NK-92 treated with Interleukin-12 subunit alpha and Interleukin-12 subunit beta, amount 100 ng/mL, for 24 hours (cell line): Measurements from ENCODE around the gene SNCB.

ENCODE experiments used
- DNase-seq: peaks from one replicate; lab custom pipeline; 2025; lab: John Stamatoyannopoulos, UW

The SNCB gene

GRCh38 chr5:176660860-176661641 is 30.7 kb upstream of the SNCB start:
- peak; percentile 36 for DNase-seq

GRCh38 chr5:176660530-176660859 is 30.2 kb upstream of the SNCB start:
- no peak for DNase-seq

GRCh38 chr5:176659860-176660461 is 29.6 kb upstream of the SNCB start:
- DNase-seq, result no peak

- no peak for DNase-seq
These were observed 29.1 kb upstream of the SNCB start for GRCh38 chr5:176659512-176659839.

- DNase-seq, result no peak
These were observed 28.6 kb upstream of the SNCB start for GRCh38 chr5:176658817-176659511.

- peak; percentile 33 for DNase-seq
These were observed 27.8 kb upstream of the SNCB start for GRCh38 chr5:176658007-176658599.

GRCh38 chr5:176656467-176656990 is 26.2 kb upstream of the SNCB start:
- no peak for DNase-seq

- DNase-seq, result no peak
These were observed 24.5 kb upstream of the SNCB start for GRCh38 chr5:176654856-176655255.

GRCh38 chr5:176653401-176654385 is 23.4 kb upstream of the SNCB start:
- peak; percentile 86 for DNase-seq

- DNase-seq, result no peak
These were observed 21.8 kb upstream of the SNCB start for GRCh38 chr5:176652136-176652535.

- DNase-seq, result no peak
These were observed 21.2 kb upstream of the SNCB start for GRCh38 chr5:176651472-176651980.

- no peak for DNase-seq
These were observed 20.1 kb upstream of the SNCB start for GRCh38 chr5:176650354-176650884.

GRCh38 chr5:176648474-176649194 is 18.3 kb upstream of the SNCB start:
- no peak for DNase-seq

- no peak for DNase-seq
These were observed 17.6 kb upstream of the SNCB start for GRCh38 chr5:176647843-176648473.

GRCh38 chr5:176647030-176647842 is 16.9 kb upstream of the SNCB start, which contains the start of gene TSPAN17:
TSS of gene TSPAN17 (plus strand) at chr5:176647484. CDS start at chr5:176647616, 132 bp downstream.
- peak; percentile 100 for DNase-seq

GRCh38 chr5:176646707-176647029 is 16.3 kb upstream of the SNCB start:
- no peak for DNase-seq

- no peak for DNase-seq
These were observed 15.8 kb upstream of the SNCB start for GRCh38 chr5:176646049-176646706.

- no peak for DNase-seq
These were observed 14.7 kb upstream of the SNCB start for GRCh38 chr5:176644878-176645670.
